ENCODE measurements around the gene GLIS2. TPM values are rescaled to one million over a fixed set of nuclear protein-coding genes. Genes with fewer than 3 reads are reported as not detected.

GLIS2 gene
- total RNA-seq, 1 donor: 3.3 TPM

GRCh38 chr16:4383591-4384444, 68.0 kb downstream of the GLIS2 start:
- DNase-seq (ENCODE audit: low read depth): no peak
- TF ChIP-seq CTCF (IDR thresholded peaks at IDR 0.05; ENCODE audit: insufficient read depth, low read length): no peak

GRCh38 chr16:4384509-4384942, 68.7 kb downstream of the GLIS2 start:
- no peak for TF ChIP-seq CTCF (IDR thresholded peaks at IDR 0.05; ENCODE audit: insufficient read depth, low read length)
- DNase-seq (ENCODE audit: low read depth): peak; percentile 74
- no peak overlapping the region for H3K4me3 ChIP-seq (ENCODE audit: low read depth, low read length)

More at GRCh38 chr16:4383591-4384444, 68.0 kb downstream of the GLIS2 start:
- H3K4me3 ChIP-seq (ENCODE audit: low read depth, low read length): no peak overlapping the region

- no peak for TF ChIP-seq CTCF (IDR thresholded peaks at IDR 0.05; ENCODE audit: insufficient read depth, low read length)
- H3K4me3 ChIP-seq (ENCODE audit: low read depth, low read length): no peak overlapping the region
- no peak for DNase-seq (ENCODE audit: low read depth)
These were observed 69.4 kb downstream of the GLIS2 start for GRCh38 chr16:4385066-4385788.

- DNase-seq (ENCODE audit: low read depth): peak; percentile 42
- TF ChIP-seq CTCF (IDR thresholded peaks at IDR 0.05; ENCODE audit: insufficient read depth, low read length): no peak
These were observed 70.1 kb downstream of the GLIS2 start for GRCh38 chr16:4385789-4386450.

GRCh38 chr16:4386451-4386805, 70.6 kb downstream of the GLIS2 start:
- no peak for TF ChIP-seq CTCF (IDR thresholded peaks at IDR 0.05; ENCODE audit: insufficient read depth, low read length)
- H3K4me3 ChIP-seq (ENCODE audit: low read depth, low read length): no peak overlapping the region
- peak; percentile 61 for DNase-seq (ENCODE audit: low read depth)

More at GRCh38 chr16:4385789-4386450, 70.1 kb downstream of the GLIS2 start:
- no peak overlapping the region for H3K4me3 ChIP-seq (ENCODE audit: low read depth, low read length)

GRCh38 chr16:4386951-4387565, 71.2 kb downstream of the GLIS2 start:
- peak; percentile 69 for DNase-seq (ENCODE audit: low read depth)
- TF ChIP-seq CTCF (IDR thresholded peaks at IDR 0.05; ENCODE audit: insufficient read depth, low read length): no peak
- H3K4me3 ChIP-seq (ENCODE audit: low read depth, low read length): no peak overlapping the region

Measured in fibroblast of the aortic adventitia (primary cell).